Coronary artery (tissue), 2 donors: ENCODE results near the gene PTTG1.
"Not testable (repeated sequence)": the region's sequence is repeated elsewhere in the genome, so short reads cannot be mapped to it uniquely, and the experiment has no call there.

ENCODE experiments used
- DNase-seq: peaks from one replicate; pipeline ENCODE4 v3.0.0-alpha.2; 2017; ENCODE audit warnings: low spot score
- H3K27ac ChIP-seq, 2 donors: fragments of 200-600 bp; sonication (generic); one replicate each; pipeline ENCODE4 v1.5.1; 2016 to 2019
- H3K4me3 ChIP-seq: fragments of 200-600 bp; sonication (generic); 2 replicates; pipeline ENCODE4 v1.5.1; 2016; ENCODE audit warnings: mild to moderate bottlenecking, moderate library complexity
- TF ChIP-seq, protein P1 (sequence below): fragments of 200-600 bp; sonication (generic); IDR thresholded peaks from one replicate; pipeline ENCODE4 v1.5.1; 2019; ENCODE audit warnings: antibody characterized with exemption

The PTTG1 gene

DNA sequence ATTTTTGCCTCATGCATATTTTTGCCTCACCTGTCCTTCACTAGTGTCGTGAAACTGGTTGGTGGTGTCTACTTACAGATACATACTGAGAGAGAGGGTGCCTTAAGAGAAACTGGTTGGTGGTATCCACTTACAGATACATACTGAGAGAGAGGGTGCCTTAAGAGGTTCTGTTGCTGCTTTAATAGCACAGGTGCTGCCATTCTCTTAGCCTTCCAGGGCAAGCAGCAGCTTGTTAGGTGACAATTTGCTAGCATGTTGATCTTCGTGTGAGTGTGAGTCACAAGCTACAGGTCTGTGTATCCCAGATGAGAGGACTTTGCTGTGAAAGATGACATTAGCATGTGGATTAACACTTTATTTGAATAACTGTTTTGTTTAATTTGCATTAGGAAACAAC lies 1.4 kb downstream of the PTTG1 start:
- TF ChIP-seq, protein P1, sequence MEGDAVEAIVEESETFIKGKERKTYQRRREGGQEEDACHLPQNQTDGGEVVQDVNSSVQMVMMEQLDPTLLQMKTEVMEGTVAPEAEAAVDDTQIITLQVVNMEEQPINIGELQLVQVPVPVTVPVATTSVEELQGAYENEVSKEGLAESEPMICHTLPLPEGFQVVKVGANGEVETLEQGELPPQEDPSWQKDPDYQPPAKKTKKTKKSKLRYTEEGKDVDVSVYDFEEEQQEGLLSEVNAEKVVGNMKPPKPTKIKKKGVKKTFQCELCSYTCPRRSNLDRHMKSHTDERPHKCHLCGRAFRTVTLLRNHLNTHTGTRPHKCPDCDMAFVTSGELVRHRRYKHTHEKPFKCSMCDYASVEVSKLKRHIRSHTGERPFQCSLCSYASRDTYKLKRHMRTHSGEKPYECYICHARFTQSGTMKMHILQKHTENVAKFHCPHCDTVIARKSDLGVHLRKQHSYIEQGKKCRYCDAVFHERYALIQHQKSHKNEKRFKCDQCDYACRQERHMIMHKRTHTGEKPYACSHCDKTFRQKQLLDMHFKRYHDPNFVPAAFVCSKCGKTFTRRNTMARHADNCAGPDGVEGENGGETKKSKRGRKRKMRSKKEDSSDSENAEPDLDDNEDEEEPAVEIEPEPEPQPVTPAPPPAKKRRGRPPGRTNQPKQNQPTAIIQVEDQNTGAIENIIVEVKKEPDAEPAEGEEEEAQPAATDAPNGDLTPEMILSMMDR, result no peak
- H3K4me3 ChIP-seq, result no peak overlapping the region
- no peak overlapping the region for H3K27ac ChIP-seq
- no peak for DNase-seq

- Histone ChIP-seq H3K27ac (no peak overlapping the region), H3K4me3 (no peak overlapping the region)
- TF ChIP-seq, protein P1, result no peak
- no peak for DNase-seq
Observed at GRCh38 chr5:160427607-160428006, 6.0 kb downstream of the PTTG1 start.

DNA sequence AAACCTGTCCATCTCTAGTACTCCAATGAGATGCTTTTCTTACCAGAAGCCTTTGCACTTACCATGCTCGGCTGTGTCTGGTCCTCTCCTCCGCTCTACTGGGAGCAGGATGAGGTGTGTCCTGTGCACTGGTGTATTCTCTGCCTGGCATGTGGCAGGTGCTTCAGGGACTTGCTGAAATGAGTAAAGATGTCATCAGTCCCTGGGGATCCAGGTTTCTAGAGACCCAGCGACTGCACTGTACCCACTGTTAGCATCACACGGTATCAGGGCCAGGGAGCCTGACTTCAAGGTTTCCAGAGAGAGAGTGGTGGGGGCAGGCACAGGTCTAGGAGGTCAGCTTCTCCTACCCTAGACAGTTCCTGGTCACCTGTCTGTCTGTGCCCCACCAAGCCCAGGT lies 10.5 kb downstream of the PTTG1 start:
- TF ChIP-seq, protein P1, result no peak
- no peak for DNase-seq
- no peak overlapping the region for H3K4me3 ChIP-seq
- no peak overlapping the region for H3K27ac ChIP-seq

DNA sequence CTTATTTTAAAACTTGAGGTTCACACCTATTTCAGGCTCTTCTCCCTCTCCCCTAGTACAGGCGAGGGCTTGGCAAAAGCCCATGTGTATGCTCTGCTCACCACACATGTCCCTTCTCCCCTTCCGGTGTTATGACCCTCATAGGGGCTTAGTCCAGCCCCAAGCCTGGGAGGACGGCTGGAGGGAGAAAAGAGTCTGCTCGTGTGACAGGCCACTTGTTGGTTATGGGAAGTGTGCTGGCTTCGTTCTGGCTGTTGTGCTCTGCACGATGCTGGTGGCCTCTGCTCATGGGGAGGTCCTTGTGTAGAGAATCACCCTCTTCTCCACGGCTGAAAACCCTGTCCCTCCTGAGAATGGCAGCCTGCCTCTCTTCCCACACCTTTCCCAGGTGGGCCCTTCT lies 11.1 kb downstream of the PTTG1 start:
- no peak overlapping the region for H3K27ac ChIP-seq
- TF ChIP-seq, protein P1, result no peak
- no peak for DNase-seq
- H3K4me3 ChIP-seq, result no peak overlapping the region

- H3K27ac ChIP-seq, result no peak overlapping the region
- TF ChIP-seq, protein P1, result no peak
- no peak for DNase-seq
- no peak overlapping the region for H3K4me3 ChIP-seq
Observed at GRCh38 chr5:160434022-160434531, 12.4 kb downstream of the PTTG1 start.

DNA sequence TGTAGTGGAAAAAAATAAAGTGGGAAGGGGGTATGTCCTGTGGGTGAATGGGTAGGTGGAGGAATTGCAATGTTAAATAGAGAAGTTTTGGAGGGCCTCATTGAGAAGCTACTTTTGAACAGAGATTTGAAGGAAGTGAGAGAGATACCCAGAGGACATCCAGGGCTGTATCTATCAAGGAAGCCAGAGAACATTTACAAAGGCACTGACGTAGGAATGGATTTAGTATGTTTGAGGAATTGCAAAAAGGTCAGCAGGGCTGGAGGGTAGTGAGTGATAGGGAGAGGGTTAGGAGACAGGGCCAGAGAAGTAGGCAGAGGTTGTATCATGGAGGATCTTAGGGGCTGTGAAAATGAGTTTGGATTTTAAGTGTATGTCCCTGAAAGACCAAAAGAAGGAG lies 13.9 kb downstream of the PTTG1 start:
- H3K4me3 ChIP-seq, result no peak overlapping the region
- TF ChIP-seq, protein P1, result no peak

DNA sequence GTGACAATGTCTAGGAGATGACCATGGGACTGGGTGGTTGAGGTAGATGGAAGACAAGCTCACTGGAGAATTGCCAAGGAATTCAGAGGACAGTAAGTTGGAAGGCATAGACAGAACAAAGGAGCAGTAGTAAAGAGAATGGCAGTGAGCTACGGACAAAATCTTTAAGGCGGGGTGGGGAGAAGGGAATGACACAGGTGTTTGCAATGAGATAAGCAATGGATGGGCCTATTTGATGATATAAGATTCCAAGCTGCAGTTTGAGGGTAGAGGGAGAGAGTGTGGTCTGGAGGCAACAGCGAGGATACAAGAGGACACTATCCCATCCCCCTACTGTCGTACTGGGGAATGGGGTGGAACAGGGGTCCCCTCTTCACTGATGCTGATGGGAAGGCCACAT lies 14.4 kb downstream of the PTTG1 start:
- TF ChIP-seq, protein P1, result no peak

More for the DNA sequence above, 13.9 kb downstream of the PTTG1 start:
- no peak overlapping the region for H3K27ac ChIP-seq
- no peak for DNase-seq

DNA sequence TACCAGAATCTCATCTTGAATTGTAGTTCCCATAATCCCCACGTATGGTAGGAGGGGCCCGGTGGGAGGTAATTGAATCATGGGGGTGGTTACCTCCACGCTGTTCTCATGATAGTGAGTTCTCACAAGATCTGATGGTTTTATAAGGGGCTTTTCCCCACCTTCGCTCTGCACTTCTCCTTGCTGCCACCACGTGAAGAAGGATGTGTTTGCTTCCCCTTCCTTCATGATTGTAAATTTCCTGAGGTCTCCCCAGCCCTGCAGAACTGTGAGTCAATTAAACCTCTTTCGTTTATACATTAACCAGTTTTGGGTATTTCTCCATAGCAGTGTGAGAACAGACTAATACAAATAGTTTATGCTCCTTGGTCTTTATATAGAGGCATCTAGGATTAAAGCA lies 15.0 kb downstream of the PTTG1 start:
- H3K4me3 ChIP-seq, DNase-seq: not testable (repeated sequence)

More for the DNA sequence above, 14.4 kb downstream of the PTTG1 start:
- Histone ChIP-seq H3K27ac (no peak overlapping the region), H3K4me3 (no peak overlapping the region)
- no peak for DNase-seq

More for the DNA sequence above, 15.0 kb downstream of the PTTG1 start:
- H3K27ac ChIP-seq, result not testable (repeated sequence)
